PC-3 (cell line): ENCODE results near the gene RSPO4. TPM values are rescaled to one million over a fixed set of nuclear protein-coding genes. Genes with fewer than 3 reads are reported as not detected.

Experiments used
- ATAC-seq: fragments of 200-7000 bp; cut with Tn5 transposase; 2 replicates; pipeline ENCODE4 v1.9.1; 2020; ENCODE audit warnings: mild to moderate bottlenecking, moderate library complexity
- BruUV-seq: library from RNA; stranded (reverse); fragments of 400-500 nt; replicated peaks from 2 replicates; lab custom pipeline; 2021; lab: Mats Ljungman, UMichigan
- CTCF ChIA-PET: fragments of 300-600 bp; sonication (Branson Sonifier 250); formaldehyde crosslinking; loops from one replicate; lab custom pipeline; 2022; ENCODE audit warnings: antibody characterized with exemption; lab: Charles Lee
- POLR2A ChIA-PET: fragments of 300-600 bp; sonication (Branson Sonifier 250); formaldehyde crosslinking; loops from one replicate; lab custom pipeline; 2022; ENCODE audit warnings: antibody characterized with exemption; ENCODE audit not compliant: unreplicated experiment; lab: Charles Lee
- DNase-seq: peaks from one replicate; pipeline ENCODE4 v3.0.0-alpha.2; 2015
- H2AFZ ChIP-seq: fragments of 300-600 bp; sonication (generic); 2 replicates; pipeline ENCODE4 v1.6.0; 2016; ENCODE audit warnings: antibody characterized with exemption, low read length
- H3F3A ChIP-seq: fragments of 300-600 bp; sonication (generic); one replicate; pipeline ENCODE4 v1.6.0; 2017; ENCODE audit warnings: antibody characterized with exemption, low read length, control low read depth, mild to moderate bottlenecking; ENCODE audit not compliant: unreplicated experiment
- H3K27ac ChIP-seq: fragments of 300-600 bp; sonication (generic); 2 replicates; pipeline ENCODE4 v1.5.1; 2016; ENCODE audit warnings: mild to moderate bottlenecking, low read length
- H3K27me3 ChIP-seq: fragments of 300-600 bp; sonication (generic); 2 replicates; pipeline ENCODE4 v1.6.1; 2016; ENCODE audit warnings: low read length, mixed read lengths
- H3K36me3 ChIP-seq: fragments of 300-600 bp; sonication (generic); 2 replicates; pipeline ENCODE4 v1.6.1; 2016; ENCODE audit warnings: low read depth, mixed run types, low read length, mixed read lengths
- H3K4me1 ChIP-seq: fragments of 300-600 bp; sonication (generic); 2 replicates; pipeline ENCODE4 v1.5.1; 2016; ENCODE audit warnings: low read length; ENCODE audit not compliant: insufficient read depth
- H3K4me2 ChIP-seq: fragments of 300-600 bp; sonication (generic); 2 replicates; pipeline ENCODE4 v1.6.0; 2016; ENCODE audit warnings: low read length
- H3K4me3 ChIP-seq: fragments of 300-600 bp; sonication (generic); 2 replicates; pipeline ENCODE4 v1.5.1; 2016; ENCODE audit warnings: mild to moderate bottlenecking, low read length, mixed read lengths
- H3K79me2 ChIP-seq: fragments of 300-600 bp; sonication (generic); 2 replicates; pipeline ENCODE4 v1.6.1; 2017; ENCODE audit warnings: low read length, mixed read lengths
- H3K9ac ChIP-seq: fragments of 300-600 bp; sonication (generic); 2 replicates; pipeline ENCODE4 v1.6.0; 2016; ENCODE audit warnings: mild to moderate bottlenecking, low read length
- H3K9me2 ChIP-seq: fragments of 300-600 bp; sonication (generic); replicated peaks from 2 replicates; pipeline ENCODE4 v1.6.1; 2016; ENCODE audit warnings: mixed run types, low read length, mixed read lengths
- H3K9me3 ChIP-seq: fragments of 300-600 bp; sonication (generic); 2 replicates; pipeline ENCODE4 v1.6.1; 2016; ENCODE audit warnings: low read length, mixed read lengths
- H4K20me1 ChIP-seq: fragments of 300-600 bp; sonication (generic); 2 replicates; pipeline ENCODE4 v1.6.1; 2016; ENCODE audit warnings: low read length, mixed read lengths
- CTCF ChIP-seq: fragments of 300-600 bp; sonication (generic); conservative IDR thresholded peaks from 2 replicates; pipeline ENCODE4 v1.5.1; 2017; ENCODE audit warnings: antibody characterized with exemption, low read depth, mild to moderate bottlenecking, low read length
- EZH2 ChIP-seq: fragments of 300-600 bp; sonication (generic); IDR thresholded peaks from one replicate; pipeline ENCODE4 v1.6.1; 2017; ENCODE audit warnings: antibody characterized with exemption, mild to moderate bottlenecking, low read length; ENCODE audit not compliant: unreplicated experiment
- EZH2phosphoT487 ChIP-seq: fragments of 300-600 bp; sonication (generic); IDR thresholded peaks from 2 replicates; pipeline ENCODE4 v1.6.1; 2018; ENCODE audit warnings: mild to moderate bottlenecking, antibody characterized with exemption, low read length, borderline replicate concordance
- intact Hi-C: fragments of 100-400 bp; cut with micrococcal nuclease; formaldehyde crosslinking; loops from 2 replicates; pipeline ENCODE4 v1.9.0; 2023
- total RNA-seq: library from RNA; depleted of rRNA; stranded (reverse); fragments of >200 nt; gene quantifications from 2 replicates; pipeline ENCODE4 v1.2.3, GENCODE V29; 2014

The RSPO4 gene
- total RNA-seq, 1 experiment from 2014 or later: not detected

- Histone ChIP-seq H3K9me3 (no peaks in the 10 kb centered on the region), H2AFZ (no peak overlapping the region), H3K4me2 (no peak overlapping the region), H3K79me2 (no peaks in the 10 kb centered on the region), H3K9ac (no peak overlapping the region), H3K27me3 (peaks cover 60% of the 10 kb centered on the region), H3F3A (no peaks in the 10 kb centered on the region), H3K36me3 (no peaks in the 10 kb centered on the region), H3K4me1 (no peaks in the 10 kb centered on the region), H3K4me3 (no peak overlapping the region), H3K9me2 (no peaks in the 10 kb centered on the region), H3K27ac (no peak overlapping the region), H4K20me1 (no peaks in the 10 kb centered on the region)
- ChIA-PET CTCF (no interaction called here), POLR2A (no interaction called here)
- TF ChIP-seq EZH2phosphoT487 (no peak), EZH2 (no peak), CTCF (no peak)
- ATAC-seq (no peak), DNase-seq (no peak)
- intact Hi-C loops: no loop called here
- BruUV-seq: no TSS peak
Observed at GRCh38 chr20:992801-993535, 9.1 kb downstream of the RSPO4 start.

- BruUV-seq: no TSS peak
- TF ChIP-seq CTCF: no peak
- CTCF ChIA-PET: no interaction called here
Observed at GRCh38 chr20:991850-992249, 10.3 kb downstream of the RSPO4 start.

GRCh38 chr20:990293-990959 lies 11.7 kb downstream of the RSPO4 start:
- H3F3A ChIP-seq: no peaks in the 10 kb centered on the region
- H3K36me3 ChIP-seq: no peaks in the 10 kb centered on the region
- ChIA-PET CTCF (no interaction called here), POLR2A (no interaction called here)
- DNase-seq: no peak
- no peaks in the 10 kb centered on the region for H3K9me2 ChIP-seq
- H4K20me1 ChIP-seq: no peaks in the 10 kb centered on the region
- H3K4me2 ChIP-seq: no peak overlapping the region
- no peaks in the 10 kb centered on the region for H3K79me2 ChIP-seq
- no peak overlapping the region for H3K4me3 ChIP-seq
- ATAC-seq: no peak
- H3K27me3 ChIP-seq: peaks cover 55% of the 10 kb centered on the region
- BruUV-seq: no TSS peak
- no peaks in the 10 kb centered on the region for H3K9me3 ChIP-seq
- H3K4me1 ChIP-seq: no peaks in the 10 kb centered on the region
- TF ChIP-seq CTCF: no peak
- no peak for TF ChIP-seq EZH2phosphoT487
- no peak for TF ChIP-seq EZH2
- intact Hi-C loops: no loop called here
- no peak overlapping the region for H3K27ac ChIP-seq
- H3K9ac ChIP-seq: no peak overlapping the region
- H2AFZ ChIP-seq: no peak overlapping the region

More at GRCh38 chr20:991850-992249, 10.3 kb downstream of the RSPO4 start:
- H3K27ac ChIP-seq: no peak overlapping the region
- no peaks in the 10 kb centered on the region for H3K79me2 ChIP-seq
- no peak overlapping the region for H3K4me3 ChIP-seq
- DNase-seq: no peak
- H3K9me2 ChIP-seq: no peaks in the 10 kb centered on the region
- no peaks in the 10 kb centered on the region for H3K4me1 ChIP-seq
- no peak overlapping the region for H3K9ac ChIP-seq
- H4K20me1 ChIP-seq: no peaks in the 10 kb centered on the region
- peaks cover 56% of the 10 kb centered on the region for H3K27me3 ChIP-seq
- POLR2A ChIA-PET: no interaction called here
- no peak overlapping the region for H2AFZ ChIP-seq
- H3F3A ChIP-seq: no peaks in the 10 kb centered on the region
- intact Hi-C loops: no loop called here
- no peak overlapping the region for H3K4me2 ChIP-seq
- H3K9me3 ChIP-seq: no peaks in the 10 kb centered on the region
- no peaks in the 10 kb centered on the region for H3K36me3 ChIP-seq
- ATAC-seq: no peak
